NCI-H2107 (cell line): ENCODE data around the gene ACO1.

Experiments used
- DNase-seq: peaks from one replicate; lab custom pipeline; 2025; lab: John Stamatoyannopoulos, UW

ACO1 gene

GRCh38 chr9:32422237-32422806, 37.9 kb downstream of the ACO1 start:
- DNase-seq = no peak

DNA sequence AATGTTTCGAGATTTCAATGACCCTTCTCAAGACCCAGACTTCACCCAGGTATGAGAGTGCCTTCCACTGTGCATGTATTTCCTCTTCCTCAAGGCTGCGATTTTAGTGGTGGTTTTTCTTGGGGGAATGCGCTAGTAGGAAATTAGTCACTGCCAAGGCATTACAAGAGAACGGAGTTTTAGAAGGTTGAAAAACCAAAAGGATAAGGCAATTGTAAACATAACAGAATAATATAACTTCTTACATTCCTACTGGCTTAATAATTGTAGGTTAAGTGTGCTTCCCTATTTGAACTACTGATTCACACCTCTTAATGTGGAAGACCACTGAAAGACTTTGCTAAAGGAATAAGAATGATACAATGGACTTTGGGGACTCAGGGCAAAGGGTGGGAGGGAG, 38.9 kb downstream of the ACO1 start:
- no peak for DNase-seq

GRCh38 chr9:32424616-32425015, 40.2 kb downstream of the ACO1 start:
- DNase-seq = no peak

- DNase-seq = no peak
Measured at GRCh38 chr9:32426278-32426939, 42.0 kb downstream of the ACO1 start.

GRCh38 chr9:32427111-32427873, 42.8 kb downstream of the ACO1 start:
- DNase-seq = no peak

DNA sequence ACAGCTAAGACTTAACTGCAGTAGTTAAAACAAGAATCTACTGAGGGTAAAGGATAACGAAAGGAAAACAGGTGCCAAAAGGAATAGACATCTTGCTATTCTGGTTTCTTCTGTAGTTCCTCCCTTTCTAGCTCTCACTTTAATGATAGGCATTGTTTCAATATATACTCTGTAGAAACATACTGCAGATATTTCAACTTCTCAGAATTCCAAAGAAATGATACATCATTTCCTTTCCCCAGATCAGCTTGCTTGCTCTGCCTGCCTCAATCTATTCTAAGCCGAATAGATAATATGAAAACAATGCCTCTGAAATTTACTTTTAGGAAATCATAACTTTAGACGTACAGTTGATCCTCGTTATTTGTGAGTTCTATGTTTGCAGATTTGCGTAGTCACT, 46.3 kb downstream of the ACO1 start:
- DNase-seq = no peak

DNA sequence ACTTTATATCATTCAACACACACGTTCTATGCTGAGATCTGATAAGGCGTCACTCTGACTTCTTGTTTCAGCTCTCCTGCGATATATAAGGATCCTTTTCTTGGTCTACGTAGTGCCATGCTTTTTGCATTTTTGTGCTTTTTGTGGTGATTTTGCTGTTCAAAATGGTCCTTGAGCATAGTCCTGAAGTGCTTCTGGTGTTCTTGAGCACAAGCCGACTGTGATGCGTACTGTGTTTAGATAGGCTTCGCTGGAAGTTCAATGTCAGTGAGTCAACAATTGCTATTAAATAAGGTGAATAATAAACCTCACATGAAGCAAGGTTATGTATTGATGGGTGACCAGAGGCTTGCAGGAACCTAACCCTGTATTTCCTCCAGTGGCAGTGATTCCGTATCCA, 46.8 kb downstream of the ACO1 start:
- no peak for DNase-seq

GRCh38 chr9:32431940-32432555, 47.6 kb downstream of the ACO1 start:
- DNase-seq = no peak

DNA sequence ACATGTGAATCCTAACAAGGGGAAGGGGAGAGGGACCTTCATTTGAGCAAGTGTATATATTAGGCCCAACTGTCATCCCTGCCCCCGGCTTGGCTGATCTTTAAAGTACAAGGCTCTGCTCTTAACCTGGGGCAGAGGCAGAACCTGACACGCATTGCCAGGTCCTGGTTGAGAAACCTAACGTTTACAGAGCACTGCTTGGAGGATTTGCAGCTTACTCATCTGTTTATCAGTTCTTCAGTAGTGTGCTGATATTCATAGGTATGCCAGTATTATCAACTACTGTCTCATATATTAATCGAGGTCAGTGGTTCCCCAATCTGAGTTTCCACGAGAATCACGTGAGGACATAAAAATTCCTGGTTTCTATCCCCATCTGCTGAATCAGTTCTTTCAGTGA, 50.4 kb downstream of the ACO1 start:
- no peak for DNase-seq

- no peak for DNase-seq
Measured at GRCh38 chr9:32441678-32442077, 57.2 kb downstream of the ACO1 start.

DNA sequence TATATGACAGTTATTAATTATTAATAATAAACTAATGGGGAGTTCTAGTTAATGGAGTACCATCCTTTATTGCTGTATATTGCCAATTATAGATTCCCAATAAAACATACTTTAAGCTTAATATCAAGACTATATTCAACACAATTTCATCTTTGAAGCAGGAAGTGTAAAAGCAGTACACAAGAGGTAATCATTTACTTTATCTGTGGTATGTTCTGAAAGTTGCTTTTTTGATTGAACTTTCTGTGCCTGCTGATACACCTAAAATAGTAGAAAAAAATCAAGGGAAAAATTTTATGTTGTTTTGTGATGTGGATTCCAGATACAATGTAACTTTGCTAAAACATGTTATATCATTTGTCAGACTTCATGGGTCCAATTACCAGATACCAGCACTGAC, 58.0 kb downstream of the ACO1 start:
- DNase-seq = no peak

GRCh38 chr9:32449969-32450368, 65.5 kb downstream of the ACO1 start:
- DNase-seq = no peak

GRCh38 chr9:32454280-32454679, 69.8 kb downstream of the ACO1 start:
- no peak for DNase-seq

DNA sequence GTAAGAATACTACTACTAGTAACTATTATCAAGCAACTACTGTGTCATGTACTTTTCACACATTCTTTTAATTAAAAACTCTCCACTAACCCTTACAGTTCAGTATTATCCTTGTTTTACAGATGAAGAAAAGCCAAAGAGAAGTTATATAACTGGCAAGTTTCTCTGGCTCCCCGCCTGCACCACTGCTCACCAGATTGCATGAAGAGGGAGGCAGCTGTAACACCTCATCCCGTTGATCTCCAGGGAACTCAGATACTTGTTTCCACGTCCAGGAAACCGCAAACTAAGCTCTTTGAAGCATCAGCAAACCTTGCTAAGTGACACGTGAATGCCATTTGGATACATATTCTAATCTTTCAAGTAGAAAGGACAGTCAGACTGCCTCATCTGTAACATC, 71.3 kb downstream of the ACO1 start:
- no peak for DNase-seq

- DNase-seq = no peak
Measured at GRCh38 chr9:32456564-32456963, 72.1 kb downstream of the ACO1 start.

DNA sequence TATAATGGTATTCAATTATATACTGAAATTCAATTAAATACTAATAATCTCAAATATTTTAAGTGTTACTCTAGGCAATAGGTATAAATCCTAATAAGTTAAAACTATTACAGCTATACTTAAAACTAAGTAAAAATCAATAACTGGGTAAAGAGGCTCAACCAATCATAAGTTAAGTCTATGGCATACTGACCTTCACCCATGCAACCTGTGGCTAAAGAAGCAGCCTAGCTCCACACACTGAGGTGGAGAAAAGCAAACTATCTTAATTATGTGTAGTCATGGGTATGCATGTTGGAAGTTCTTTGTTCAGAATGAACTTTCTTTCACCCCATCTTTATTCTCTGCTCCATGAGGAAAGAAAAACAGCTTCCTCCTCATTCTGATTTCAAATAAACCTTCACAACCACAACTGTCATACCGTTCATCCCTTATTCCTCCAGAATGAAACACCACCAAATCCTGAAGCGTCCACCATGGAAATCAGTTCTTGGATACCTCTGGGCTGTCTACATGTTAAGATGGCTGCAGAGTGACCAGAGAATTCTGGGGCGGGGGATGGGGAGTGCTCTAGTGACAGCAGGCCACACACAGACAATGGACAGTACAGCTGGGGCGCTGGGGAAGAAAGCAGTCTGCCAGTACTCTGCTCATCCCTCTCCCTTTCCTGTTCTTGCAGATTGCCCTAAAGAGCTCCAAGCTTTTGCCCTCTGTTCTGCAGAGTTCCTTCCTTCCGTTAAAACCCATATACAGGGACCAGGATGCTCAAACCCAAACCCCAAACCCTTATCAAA, 79.3 kb downstream of the ACO1 start:
- no peak for DNase-seq

DNA sequence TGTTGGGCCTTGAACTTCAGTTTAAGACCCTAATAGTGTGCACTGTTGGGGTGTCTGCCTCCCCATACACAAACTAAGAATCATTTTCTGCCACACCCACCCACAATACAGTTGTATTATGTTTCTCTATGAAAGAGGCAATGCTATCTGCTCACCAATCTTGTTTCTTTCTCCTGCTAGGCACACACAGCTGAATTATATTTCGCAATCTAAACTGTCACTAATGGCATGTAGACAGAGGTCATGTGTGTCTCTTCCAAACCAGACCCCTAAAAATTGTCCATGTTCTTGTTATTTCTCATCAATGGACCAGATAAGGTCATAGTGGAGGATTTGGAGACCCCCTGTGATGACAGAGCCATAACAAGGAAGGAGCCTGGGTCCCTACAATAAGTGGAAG, 84.3 kb downstream of the ACO1 start:
- no peak for DNase-seq

DNA sequence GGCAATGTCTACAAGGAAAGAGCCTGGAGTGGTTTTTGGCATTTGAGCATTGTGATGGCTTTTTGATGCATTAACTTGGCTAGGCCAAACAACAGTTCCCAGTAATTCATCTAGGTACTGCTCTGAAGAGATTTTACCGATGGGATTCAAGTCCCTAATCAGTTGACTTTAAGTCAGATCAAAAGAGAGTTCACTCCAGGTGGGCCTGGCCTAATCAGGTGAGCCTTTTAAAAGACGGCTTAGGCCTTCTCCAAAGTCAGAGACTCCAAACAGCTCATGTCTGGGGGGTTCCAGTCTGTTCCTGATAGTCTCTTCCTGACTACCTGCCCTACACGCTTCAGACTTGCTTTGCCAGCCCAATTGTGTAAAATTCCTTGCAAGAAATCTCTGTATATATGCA, 87.9 kb downstream of the ACO1 start:
- DNase-seq = no peak

DNA sequence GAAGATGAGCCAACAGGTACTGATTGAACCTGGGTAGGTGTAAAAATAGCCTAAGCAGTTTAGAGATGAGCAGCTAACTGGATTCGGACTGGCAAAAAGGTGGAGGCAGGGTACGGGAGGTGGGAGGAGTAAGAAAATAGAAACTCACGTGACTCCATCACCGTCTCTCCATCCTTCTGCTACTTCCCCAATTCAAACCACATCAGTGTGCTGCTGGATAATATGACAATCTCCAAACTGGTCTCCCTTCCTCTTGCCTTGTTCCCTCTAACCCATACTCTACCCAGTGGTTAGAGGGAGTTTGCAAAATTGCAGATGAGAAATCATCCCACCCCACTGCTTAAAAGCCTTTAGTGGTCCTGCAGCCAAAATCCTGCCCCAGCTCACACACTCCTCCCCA, 98.9 kb downstream of the ACO1 start:
- no peak for DNase-seq

- DNase-seq = no peak
Measured at GRCh38 chr9:32486839-32487562, 102.6 kb downstream of the ACO1 start.

- no peak for DNase-seq
Measured at GRCh38 chr9:32487981-32488380, 103.5 kb downstream of the ACO1 start.

DNA sequence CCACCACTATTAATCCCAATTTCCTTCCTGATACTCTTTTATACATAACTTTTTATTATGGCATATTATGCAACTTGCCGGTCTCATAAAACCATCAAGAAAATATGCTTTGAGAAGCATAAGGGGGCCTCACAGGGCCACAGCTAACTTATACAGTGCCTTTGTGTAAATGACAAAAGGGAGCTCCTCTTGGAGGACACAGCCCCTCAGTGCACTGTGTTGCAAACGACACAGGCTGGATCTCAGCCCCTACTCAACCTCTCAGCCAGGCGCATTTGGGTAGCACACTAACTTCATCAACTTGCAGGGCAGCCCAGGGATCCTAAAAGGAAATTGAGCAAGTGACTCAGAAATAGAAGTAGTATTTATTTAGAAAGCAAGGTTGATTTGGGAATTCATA, 106.2 kb downstream of the ACO1 start:
- DNase-seq = no peak
